H1 (cell line): ENCODE data around the gene WNT9A. TPM values are rescaled to one million over a fixed set of nuclear protein-coding genes. Genes with fewer than 3 reads are reported as not detected.

Experiments used
- CHD7 ChIP-seq: fragments of 300-600 bp; sonication (generic); IDR thresholded peaks from 2 replicates; pipeline ENCODE4 v1.7.1; 2012; ENCODE audit warnings: low read length, moderate library complexity, mild to moderate bottlenecking, inconsistent platforms; ENCODE audit not compliant: insufficient replicate concordance
- EGR1 ChIP-seq: IDR thresholded peaks from 2 replicates; pipeline ENCODE4 v1.6.1; 2011; ENCODE audit warnings: low read depth, low read length, borderline replicate concordance
- HDAC6 ChIP-seq: IDR thresholded peaks from one replicate; pipeline ENCODE4 v1.7.1; 2012; ENCODE audit warnings: low read depth, mild to moderate bottlenecking, inconsistent platforms, low read length, moderate library complexity
- TAF7 ChIP-seq: optimal IDR thresholded peaks from 2 replicates; pipeline ENCODE3; 2011; ENCODE audit warnings: low read depth, mild to moderate bottlenecking, inconsistent platforms, low read length, moderate library complexity, borderline replicate concordance
- YY1 ChIP-seq: IDR thresholded peaks from 2 replicates; pipeline ENCODE4 v1.6.1; 2011; ENCODE audit warnings: low read depth, mild to moderate bottlenecking, low read length
- polyA plus RNA-seq, 7 experiments: library from polyadenylated mRNA; depleted of rRNA in 3 of 7; stranded (reverse) in 5 of 7; unstranded in 2 of 7; fragments of >200 nt in 5 of 7; fragments of 200-250 nt in 2 of 7; gene quantifications; 1 replicate in 5 of 7; 2 replicates in 1 of 7; 4 replicates in 1 of 7; pipeline versions ENCODE4 v1.2.1 to v1.2.3, GENCODE V29; 2011 to 2013; ENCODE audit warnings: missing spikeins in 2 of 7, mixed read lengths in 2 of 7
- total RNA-seq: library from RNA; stranded (reverse); fragmentation: NEBNext Ultra II Directional; extraction: Animal tissue kit (Norgen Biotek cat#: 25700); gene quantifications from 2 replicates; pipeline ENCODE4 v1.2.1, GENCODE V29; 2021

The WNT9A gene
- total and polyA plus RNA-seq, 2 of the 8 experiments (the other 6 are each of a cell fraction or from before 2014, with no cell fraction given) = 1.1 to 1.5 TPM

- TF ChIP-seq CHD7 = no peak
- no peak for TF ChIP-seq EGR1
- TF ChIP-seq TAF7 = no peak
- no peak for TF ChIP-seq YY1
- no peak for TF ChIP-seq HDAC6
These were observed 9.9 kb downstream of the WNT9A start (continued) for GRCh38 chr1:227937838-227938145.
